Upper lobe of left lung (tissue), 6 donors: ENCODE data around the gene SLCO3A1. TPM values are rescaled to one million over a fixed set of nuclear protein-coding genes. Genes with fewer than 3 reads are reported as not detected.

ENCODE experiments used
- ATAC-seq, 2 donors: fragments of 200-7000 bp; cut with Tn5 transposase; one replicate each; pipeline ENCODE4 v1.9.1; 2022; ENCODE audit warnings: mild to moderate bottlenecking in 2 of 2, moderate library complexity in 2 of 2; ENCODE audit not compliant: low FRiP score in 2 of 2
- DNase-seq, 2 donors: peaks; one replicate each; pipeline ENCODE4 v3.0.0-alpha.2; 2019 to 2020
- H3K27ac ChIP-seq, 4 donors: fragments of 200-600 bp; sonication (generic); one replicate each; pipeline ENCODE4 v1.5.1; 2016 to 2019
- H3K27me3 ChIP-seq, 4 donors: fragments of 200-600 bp; sonication (generic); one replicate each; pipeline ENCODE4 v1.5.1; 2017 to 2019
- H3K36me3 ChIP-seq, 4 donors: fragments of 200-600 bp; sonication (generic); one replicate each; pipeline ENCODE4 v1.5.1; 2016 to 2019
- H3K4me1 ChIP-seq, 4 donors: fragments of 200-600 bp; sonication (generic); one replicate each; pipeline ENCODE4 v1.5.1; 2018 to 2019
- H3K4me3 ChIP-seq, 4 donors: fragments of 200-600 bp; sonication (generic); one replicate each; pipeline ENCODE4 v1.5.1; 2017 to 2019; ENCODE audit warnings: mild to moderate bottlenecking in 2 of 4, moderate library complexity in 1 of 4
- H3K9me3 ChIP-seq, 4 donors: fragments of 200-600 bp; sonication (generic); one replicate each; pipeline ENCODE4 v1.5.1; 2018 to 2019
- CTCF ChIP-seq, 6 experiments: fragments of 450-650 bp in 4 of 6; fragments of 200-600 bp in 2 of 6; sonication (generic) in 2 of 6; IDR thresholded peaks; one replicate each; pipeline ENCODE4 v1.5.1; 2016 to 2019; ENCODE audit warnings: antibody characterized with exemption in 6 of 6
- EP300 ChIP-seq, 4 donors: sonication (generic); formaldehyde crosslinking; IDR thresholded peaks; one replicate each; pipeline ENCODE4 v1.5.1; 2017; ENCODE audit warnings: antibody characterized with exemption in 4 of 4, control low read depth in 2 of 4
- POLR2A ChIP-seq, 4 donors: fragments of 450-650 bp; IDR thresholded peaks; one replicate each; pipeline ENCODE4 v1.5.1; 2016 to 2017; ENCODE audit warnings: antibody characterized with exemption in 4 of 4, mild to moderate bottlenecking in 2 of 4
- POLR2AphosphoS5 ChIP-seq, 2 donors: sonication (generic); formaldehyde crosslinking; IDR thresholded peaks; one replicate each; pipeline ENCODE4 v1.5.1; 2017; ENCODE audit warnings: antibody characterized with exemption in 2 of 2
- WGBS, 2 donors: methylation state at CpG; one replicate each; pipeline ENCODE4 v1.1.5; 2017 to 2018; 5-methylcytosine and 5-hydroxymethylcytosine counted together
- total RNA-seq, 6 donors: library from RNA; depleted of rRNA in 4 of 6; stranded (reverse); fragments of >200 nt in 4 of 6; gene quantifications; one replicate each; pipeline versions ENCODE4 v1.1.0 to v1.2.1, GENCODE V29; 2016 to 2021
- donor health status: DM: no; HTN: no; CAD: no; lungs with moderate emphysema.
- donor health status: DM: no; HTN: yes; CAD: no; lungs with severe emphysema.

Gene SLCO3A1
- total RNA-seq, 6 donors from 2014 or later: 29.3 to 56.6 (median 46.7) TPM

- no peaks in the 10 kb centered on the region for H3K9me3 ChIP-seq
- no peak overlapping the region for H3K4me3 ChIP-seq
- peak overlapping the region in 3 of 4 donors; percentile 11 to 39 (median 20) for H3K27ac ChIP-seq
- H3K36me3 ChIP-seq: no peaks in the 10 kb centered on the region
- WGBS, 2 donors: 75 to 80% methylated on average over 8 to 9 of the region's 9 CpGs
- TF ChIP-seq POLR2A (IDR thresholded peaks at IDR 0.05) (no peak), EP300 (IDR thresholded peaks at IDR 0.05) (no peak), CTCF (IDR thresholded peaks at IDR 0.05) (no peak), POLR2AphosphoS5 (IDR thresholded peaks at IDR 0.05) (no peak)
- ATAC-seq (peak in 1 of 2 donors; percentile 41), DNase-seq (no peak)
- no peaks in the 10 kb centered on the region for H3K27me3 ChIP-seq
- peaks cover 25 to 36% (median 28%) of the 10 kb centered on the region in 4 donors for H3K4me1 ChIP-seq
Observed at GRCh38 chr15:91965501-91966193, 112.1 kb downstream of the SLCO3A1 start.

DNA sequence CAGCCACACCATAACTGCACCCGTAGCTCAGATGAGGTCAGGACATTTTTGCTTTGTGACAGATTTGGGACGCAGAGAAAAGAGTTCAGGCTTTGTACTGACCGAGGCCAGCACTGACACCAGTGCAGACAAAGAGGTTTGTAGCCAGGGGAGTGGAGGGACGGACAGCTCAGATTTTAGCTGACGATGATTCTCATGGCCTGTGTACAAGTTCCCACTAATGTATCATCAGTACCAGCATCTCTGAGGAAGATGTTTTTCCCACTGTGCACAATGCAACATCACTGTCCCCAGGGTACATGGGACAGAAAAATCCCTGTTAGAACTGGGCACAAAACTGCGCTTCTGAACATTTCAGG is 112.7 kb downstream of the SLCO3A1 start:
- H3K9me3 ChIP-seq: no peaks in the 10 kb centered on the region
- ATAC-seq (peak in 1 of 2 donors; percentile 31), DNase-seq (no peak)
- H3K4me1 ChIP-seq: peaks cover 25 to 36% (median 27%) of the 10 kb centered on the region in 4 donors
- H3K4me3 ChIP-seq: no peak overlapping the region
- TF ChIP-seq EP300 (IDR thresholded peaks at IDR 0.05): no peak
- TF ChIP-seq POLR2A (IDR thresholded peaks at IDR 0.05): no peak
- no peak for TF ChIP-seq POLR2AphosphoS5 (IDR thresholded peaks at IDR 0.05)
- no peak for TF ChIP-seq CTCF (IDR thresholded peaks at IDR 0.05)
- no peaks in the 10 kb centered on the region for H3K36me3 ChIP-seq
- peak overlapping the region in 2 of 4 donors; percentile 11 to 20 for H3K27ac ChIP-seq
- WGBS, 2 donors: 90 to 100% methylated on average over 1 to 6 of the region's 6 CpGs
- H3K27me3 ChIP-seq: no peaks in the 10 kb centered on the region

- 82 to 86% methylated on average over 8 of the region's 8 CpGs for WGBS, 2 donors
- H3K4me1 ChIP-seq: peaks cover 15 to 36% (median 18%) of the 10 kb centered on the region in 4 donors
- ATAC-seq: no peak
- no peak overlapping the region for H3K4me3 ChIP-seq
- no peaks in the 10 kb centered on the region for H3K9me3 ChIP-seq
- H3K27ac ChIP-seq: no peak overlapping the region
- H3K36me3 ChIP-seq: no peaks in the 10 kb centered on the region
- TF ChIP-seq CTCF (IDR thresholded peaks at IDR 0.05) (no peak), POLR2A (IDR thresholded peaks at IDR 0.05) (no peak), POLR2AphosphoS5 (IDR thresholded peaks at IDR 0.05) (no peak), EP300 (IDR thresholded peaks at IDR 0.05) (no peak)
- no peaks in the 10 kb centered on the region for H3K27me3 ChIP-seq
- no peak for DNase-seq
Observed at GRCh38 chr15:91967935-91968606, 114.6 kb downstream of the SLCO3A1 start.

- 93 to 97% methylated on average over 14 of the region's 14 CpGs for WGBS, 2 donors
- no peak for DNase-seq
- Histone ChIP-seq H3K27ac (no peak overlapping the region), H3K27me3 (no peaks in the 10 kb centered on the region), H3K4me1 (peaks cover 15 to 41% (median 18%) of the 10 kb centered on the region in 4 donors), H3K36me3 (no peaks in the 10 kb centered on the region), H3K9me3 (no peaks in the 10 kb centered on the region), H3K4me3 (no peak overlapping the region)
- no peak for ATAC-seq
- TF ChIP-seq EP300 (IDR thresholded peaks at IDR 0.05) (no peak), POLR2A (IDR thresholded peaks at IDR 0.05) (no peak), CTCF (IDR thresholded peaks at IDR 0.05) (no peak), POLR2AphosphoS5 (IDR thresholded peaks at IDR 0.05) (no peak)
Observed at GRCh38 chr15:91968610-91969009, 115.1 kb downstream of the SLCO3A1 start.
